Astrocyte of the cerebellum (primary cell): ENCODE measurements around the gene KCNJ5.

Experiments
- DNase-seq: peaks from one replicate; pipeline ENCODE4 v3.0.0-alpha.2; 2011; ENCODE audit warnings: low read depth
- H3K4me3 ChIP-seq: 2 replicates; pipeline ENCODE4 v1.5.1; 2011; ENCODE audit warnings: mild to moderate bottlenecking, low read depth, low read length, moderate library complexity
- in situ Hi-C: cut with HindIII; loops from 2 replicates; pipeline ENCODE4 v1.10.0; 2017; ENCODE audit warnings: low sequenced_read_pairs
- TF ChIP-seq, protein P1 (sequence below): IDR thresholded peaks from 2 replicates; pipeline ENCODE4 v1.5.1; 2012; ENCODE audit warnings: low read length, low read depth, moderate library complexity, mild to moderate bottlenecking; ENCODE audit errors: missing control alignments

The KCNJ5 gene

DNA sequence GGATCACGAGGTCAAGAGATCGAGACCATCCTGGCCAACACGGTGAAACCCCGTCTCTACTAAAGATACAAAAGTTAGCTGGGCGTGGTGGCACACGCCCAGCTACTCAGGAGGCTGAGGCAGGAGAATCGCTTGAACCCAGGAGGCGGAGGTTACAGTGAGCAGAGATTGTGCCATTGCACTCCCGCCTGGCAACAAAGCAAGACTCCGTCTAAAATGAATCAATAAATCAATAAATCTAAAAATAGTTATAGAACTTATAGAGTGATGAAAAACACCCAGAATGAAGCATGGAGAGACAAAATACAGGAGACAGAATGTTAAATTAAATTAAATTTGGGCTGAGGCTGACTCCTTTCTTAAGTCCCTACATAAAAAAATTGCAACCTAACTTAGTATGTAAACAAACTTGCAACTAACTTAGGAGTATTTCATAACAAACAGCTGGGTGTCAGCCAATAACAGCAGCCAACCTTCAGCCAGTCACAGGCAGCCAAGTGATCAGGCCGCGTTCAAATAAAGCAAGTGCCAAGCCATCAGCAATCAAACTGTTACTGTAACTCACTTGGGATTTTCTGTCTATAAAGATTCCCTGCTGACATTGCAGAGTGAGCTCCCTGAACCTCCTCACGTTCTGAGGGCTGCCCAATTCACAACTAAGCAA lies 58.8 kb downstream of the KCNJ5 start:
- in situ Hi-C loops: loop anchor here (5.0 kb wide), 1 partner anchor 73 kb away; no protein-coding TSS in a partner anchor
- no peak for DNase-seq
- TF ChIP-seq, protein P1, sequence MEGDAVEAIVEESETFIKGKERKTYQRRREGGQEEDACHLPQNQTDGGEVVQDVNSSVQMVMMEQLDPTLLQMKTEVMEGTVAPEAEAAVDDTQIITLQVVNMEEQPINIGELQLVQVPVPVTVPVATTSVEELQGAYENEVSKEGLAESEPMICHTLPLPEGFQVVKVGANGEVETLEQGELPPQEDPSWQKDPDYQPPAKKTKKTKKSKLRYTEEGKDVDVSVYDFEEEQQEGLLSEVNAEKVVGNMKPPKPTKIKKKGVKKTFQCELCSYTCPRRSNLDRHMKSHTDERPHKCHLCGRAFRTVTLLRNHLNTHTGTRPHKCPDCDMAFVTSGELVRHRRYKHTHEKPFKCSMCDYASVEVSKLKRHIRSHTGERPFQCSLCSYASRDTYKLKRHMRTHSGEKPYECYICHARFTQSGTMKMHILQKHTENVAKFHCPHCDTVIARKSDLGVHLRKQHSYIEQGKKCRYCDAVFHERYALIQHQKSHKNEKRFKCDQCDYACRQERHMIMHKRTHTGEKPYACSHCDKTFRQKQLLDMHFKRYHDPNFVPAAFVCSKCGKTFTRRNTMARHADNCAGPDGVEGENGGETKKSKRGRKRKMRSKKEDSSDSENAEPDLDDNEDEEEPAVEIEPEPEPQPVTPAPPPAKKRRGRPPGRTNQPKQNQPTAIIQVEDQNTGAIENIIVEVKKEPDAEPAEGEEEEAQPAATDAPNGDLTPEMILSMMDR: no peak
- H3K4me3 ChIP-seq: no peak overlapping the region

- DNase-seq: no peak
- TF ChIP-seq, protein P1: no peak
- H3K4me3 ChIP-seq: no peak overlapping the region
- in situ Hi-C loops: no loop called here
Observed at GRCh38 chr11:128953151-128953550, 62.0 kb downstream of the KCNJ5 start.

- no peak overlapping the region for H3K4me3 ChIP-seq
- TF ChIP-seq, protein P1: no peak
- DNase-seq: no peak
- in situ Hi-C loops: no loop called here
Observed at GRCh38 chr11:128955636-128956035, 64.5 kb downstream of the KCNJ5 start.

DNA sequence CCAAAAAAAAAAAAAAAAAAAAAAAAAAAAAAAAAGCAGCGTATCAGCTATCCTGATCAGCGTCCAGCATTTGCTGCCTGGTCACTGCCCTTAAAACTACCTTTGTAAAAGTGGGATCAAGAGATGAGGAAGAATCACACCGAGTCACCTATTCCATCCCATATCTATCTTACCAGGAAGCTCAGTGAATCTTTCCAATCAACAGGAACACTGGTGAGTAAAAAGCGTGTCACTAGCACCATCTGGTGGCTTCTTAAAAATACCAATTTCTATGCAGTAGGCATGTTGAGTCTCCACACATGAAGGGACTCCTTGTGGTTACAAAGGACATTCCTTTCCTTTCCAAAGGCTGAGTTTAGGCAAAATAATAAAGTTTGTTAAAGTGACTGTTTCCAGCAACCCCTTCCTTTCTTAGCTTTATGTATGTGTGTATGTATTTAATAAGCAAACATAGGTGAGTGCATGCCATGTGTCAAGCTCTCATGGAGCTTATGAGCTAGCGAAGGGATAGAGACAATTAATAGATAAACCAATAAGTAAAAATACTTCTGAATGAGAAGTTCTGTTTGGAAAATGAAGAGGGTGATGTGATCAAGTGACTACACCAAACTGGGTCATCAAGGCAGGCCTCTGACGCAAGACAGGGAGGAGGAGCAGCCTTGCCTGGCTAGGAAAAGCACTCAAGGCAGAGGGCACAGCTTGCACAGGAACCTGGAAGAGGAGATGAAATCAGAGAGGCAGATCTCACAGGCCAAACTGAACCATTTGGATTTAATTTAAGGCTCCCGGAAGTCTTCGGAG lies 65.4 kb downstream of the KCNJ5 start:
- DNase-seq: peak; percentile 57
- TF ChIP-seq, protein P1: peak; percentile 66
- H3K4me3 ChIP-seq: no peak overlapping the region
- in situ Hi-C loops: no loop called here

DNA sequence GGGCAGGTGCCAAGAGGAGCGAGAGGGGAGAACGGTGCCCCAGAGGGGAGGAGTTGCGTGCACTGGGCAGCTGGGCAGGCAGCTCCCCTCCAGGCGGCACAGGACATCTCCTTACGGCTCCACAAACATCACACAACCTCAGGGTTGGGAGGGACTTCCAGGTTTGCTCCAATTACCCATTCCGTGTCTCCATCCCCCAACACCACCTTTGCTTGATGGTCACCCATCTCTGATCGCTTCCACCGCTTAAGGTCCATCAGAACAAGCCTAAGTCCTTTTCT lies 66.0 kb downstream of the KCNJ5 start:
- TF ChIP-seq, protein P1: no peak
- DNase-seq: no peak
- H3K4me3 ChIP-seq: no peak overlapping the region
- in situ Hi-C loops: no loop called here

- no peak for DNase-seq
- in situ Hi-C loops: no loop called here
- TF ChIP-seq, protein P1: no peak
- H3K4me3 ChIP-seq: no peak overlapping the region
Observed at GRCh38 chr11:128961645-128962044, 70.5 kb downstream of the KCNJ5 start.
